ENCODE results near the gene WDFY1.

DNA sequence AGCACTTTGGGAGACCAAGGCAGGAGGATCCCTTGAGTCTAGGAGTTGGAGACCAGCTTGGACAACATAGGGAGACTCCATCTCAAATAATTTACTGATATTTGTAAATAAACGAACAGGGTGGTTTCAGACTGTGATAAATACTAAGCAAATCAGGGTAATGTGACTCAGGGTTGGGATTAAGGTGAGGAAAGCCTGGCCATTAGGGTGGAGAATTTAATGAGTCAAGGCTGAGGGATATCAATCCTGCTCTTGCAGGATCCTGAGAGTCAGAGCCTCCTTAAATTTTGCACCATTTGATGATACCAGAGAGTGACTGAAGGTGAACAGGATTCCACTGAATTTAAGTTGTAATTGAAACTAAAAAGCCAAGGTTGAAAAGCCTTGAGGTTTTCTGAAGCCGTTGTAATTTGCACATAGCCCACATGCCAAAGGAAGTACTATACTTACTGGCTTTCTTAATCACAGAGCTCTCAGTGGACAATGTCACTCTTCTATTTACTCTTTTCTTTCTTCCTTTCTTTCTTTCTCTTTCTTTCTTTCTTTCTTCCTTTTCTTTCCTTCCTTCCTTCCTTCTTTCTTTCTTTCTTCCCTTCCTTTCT is 79.1 kb downstream of the WDFY1 start:
- TF ChIP-seq, protein P1, sequence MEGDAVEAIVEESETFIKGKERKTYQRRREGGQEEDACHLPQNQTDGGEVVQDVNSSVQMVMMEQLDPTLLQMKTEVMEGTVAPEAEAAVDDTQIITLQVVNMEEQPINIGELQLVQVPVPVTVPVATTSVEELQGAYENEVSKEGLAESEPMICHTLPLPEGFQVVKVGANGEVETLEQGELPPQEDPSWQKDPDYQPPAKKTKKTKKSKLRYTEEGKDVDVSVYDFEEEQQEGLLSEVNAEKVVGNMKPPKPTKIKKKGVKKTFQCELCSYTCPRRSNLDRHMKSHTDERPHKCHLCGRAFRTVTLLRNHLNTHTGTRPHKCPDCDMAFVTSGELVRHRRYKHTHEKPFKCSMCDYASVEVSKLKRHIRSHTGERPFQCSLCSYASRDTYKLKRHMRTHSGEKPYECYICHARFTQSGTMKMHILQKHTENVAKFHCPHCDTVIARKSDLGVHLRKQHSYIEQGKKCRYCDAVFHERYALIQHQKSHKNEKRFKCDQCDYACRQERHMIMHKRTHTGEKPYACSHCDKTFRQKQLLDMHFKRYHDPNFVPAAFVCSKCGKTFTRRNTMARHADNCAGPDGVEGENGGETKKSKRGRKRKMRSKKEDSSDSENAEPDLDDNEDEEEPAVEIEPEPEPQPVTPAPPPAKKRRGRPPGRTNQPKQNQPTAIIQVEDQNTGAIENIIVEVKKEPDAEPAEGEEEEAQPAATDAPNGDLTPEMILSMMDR (IDR thresholded peaks at IDR 0.05): no peak
- no peak for TF ChIP-seq POLR2A (IDR thresholded peaks at IDR 0.05)
